ENCODE data around the gene LRBA. TPM values are rescaled to one million over a fixed set of nuclear protein-coding genes. Genes with fewer than 3 reads are reported as not detected.
"Not testable (repeated sequence)": the region's sequence is repeated elsewhere in the genome, so short reads cannot be mapped to it uniquely, and the experiment has no call there.

Gene LRBA
- total and polyA plus RNA-seq, 2 donors = 11.6 to 92.0 TPM

DNA sequence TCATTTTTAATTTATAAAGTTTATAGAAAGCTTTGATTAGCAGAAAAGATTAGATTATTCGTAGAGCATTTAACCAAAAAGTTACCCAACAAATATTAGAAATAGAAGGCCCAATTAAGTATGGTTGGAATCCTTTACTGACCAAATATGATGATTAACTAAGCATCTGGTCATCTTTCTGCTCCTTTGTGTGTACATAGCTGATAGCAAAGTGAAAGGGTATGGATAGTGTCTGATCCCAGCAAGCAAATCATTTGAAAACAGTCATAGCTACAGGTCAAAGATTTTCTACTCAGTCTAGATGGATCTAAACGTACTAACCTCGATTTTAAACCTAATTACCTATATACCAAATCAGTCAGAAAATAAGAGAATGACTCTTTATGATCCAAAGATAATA is 440.4 kb downstream of the LRBA start:
- no peak for DNase-seq (ENCODE audit: extremely low spot score)
- Histone ChIP-seq H3K27ac (ENCODE audit: low read depth) (no peak overlapping the region), H3K4me1 (ENCODE audit: insufficient read depth) (peaks cover 2% of the 10 kb centered on the region), H3K4me3 (ENCODE audit: low read depth, low read length) (no peak overlapping the region), H3K36me3 (ENCODE audit: insufficient read depth) (no peaks in the 10 kb centered on the region)
- WGBS = 91% methylated on average over 3 of the region's 3 CpGs

- Histone ChIP-seq H3K4me3 (ENCODE audit: low read depth, low read length) (no peak overlapping the region), H3K4me1 (ENCODE audit: insufficient read depth) (no peaks in the 10 kb centered on the region), H3K27ac (ENCODE audit: low read depth) (no peak overlapping the region), H3K36me3 (ENCODE audit: insufficient read depth) (no peaks in the 10 kb centered on the region)
- 89% methylated on average over 1 of the region's 1 CpG for WGBS
- no peak for DNase-seq (ENCODE audit: extremely low spot score)
Measured at GRCh38 chr4:150573534-150573933, 441.6 kb downstream of the LRBA start.

GRCh38 chr4:150572704-150573504 is 442.2 kb downstream of the LRBA start:
- Histone ChIP-seq H3K36me3 (ENCODE audit: insufficient read depth) (no peaks in the 10 kb centered on the region), H3K27ac (ENCODE audit: low read depth) (no peak overlapping the region), H3K4me1 (ENCODE audit: insufficient read depth) (no peaks in the 10 kb centered on the region), H3K4me3 (ENCODE audit: low read depth, low read length) (no peak overlapping the region)
- 81% methylated on average over 5 of the region's 5 CpGs for WGBS
- DNase-seq (ENCODE audit: extremely low spot score) = no peak

GRCh38 chr4:150570862-150571261 is 444.2 kb downstream of the LRBA start:
- DNase-seq (ENCODE audit: extremely low spot score) = no peak
- no peak overlapping the region for H3K27ac ChIP-seq (ENCODE audit: low read depth)
- H3K36me3 ChIP-seq (ENCODE audit: insufficient read depth) = no peaks in the 10 kb centered on the region
- WGBS = 69% methylated on average over 1 of the region's 1 CpG
- no peak overlapping the region for H3K4me3 ChIP-seq (ENCODE audit: low read depth, low read length)
- no peaks in the 10 kb centered on the region for H3K4me1 ChIP-seq (ENCODE audit: insufficient read depth)

- 92% methylated on average over 4 of the region's 4 CpGs for WGBS
- H3K36me3 ChIP-seq (ENCODE audit: insufficient read depth) = no peaks in the 10 kb centered on the region
- no peak overlapping the region for H3K27ac ChIP-seq (ENCODE audit: low read depth)
- H3K4me3 ChIP-seq (ENCODE audit: low read depth, low read length) = no peak overlapping the region
- DNase-seq (ENCODE audit: extremely low spot score) = no peak
- H3K4me1 ChIP-seq (ENCODE audit: insufficient read depth) = no peaks in the 10 kb centered on the region
Measured at GRCh38 chr4:150569998-150570535, 445.0 kb downstream of the LRBA start.

- Histone ChIP-seq H3K27ac (ENCODE audit: low read depth) (no peak overlapping the region), H3K36me3 (ENCODE audit: insufficient read depth) (no peaks in the 10 kb centered on the region), H3K4me3 (ENCODE audit: low read depth, low read length) (no peak overlapping the region), H3K4me1 (ENCODE audit: insufficient read depth) (no peaks in the 10 kb centered on the region)
- WGBS = 86% methylated on average over 5 of the region's 5 CpGs
- DNase-seq (ENCODE audit: extremely low spot score) = no peak
Measured at GRCh38 chr4:150569384-150569987, 445.6 kb downstream of the LRBA start.

DNA sequence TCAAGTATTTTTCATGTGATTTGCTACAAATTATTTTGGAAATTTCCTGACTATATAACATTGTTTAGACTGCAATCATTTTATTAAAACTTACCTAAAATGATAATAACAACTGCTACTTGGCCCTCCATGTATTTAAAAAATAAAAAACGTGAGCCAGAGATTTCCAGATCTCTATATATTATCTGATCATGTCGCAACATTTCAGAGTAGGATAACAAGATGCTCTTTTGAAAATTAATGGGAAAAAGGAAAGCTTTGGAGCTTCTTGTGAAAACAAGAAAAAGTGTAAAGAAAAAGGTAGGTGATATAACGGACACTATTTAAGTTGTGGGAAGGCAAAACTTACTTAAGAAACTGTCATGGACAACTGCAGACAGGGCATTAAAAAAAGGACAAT is 448.0 kb downstream of the LRBA start:
- Histone ChIP-seq H3K4me3 (ENCODE audit: low read depth, low read length) (no peak overlapping the region), H3K4me1 (ENCODE audit: insufficient read depth) (no peaks in the 10 kb centered on the region), H3K27ac (ENCODE audit: low read depth) (no peak overlapping the region), H3K36me3 (ENCODE audit: insufficient read depth) (no peaks in the 10 kb centered on the region)
- DNase-seq (ENCODE audit: extremely low spot score) = no peak
- WGBS = 85% methylated on average over 3 of the region's 3 CpGs

- not testable (repeated sequence) for H3K36me3 ChIP-seq (ENCODE audit: insufficient read depth); H3K4me3 ChIP-seq (ENCODE audit: low read depth, low read length); H3K4me1 ChIP-seq (ENCODE audit: insufficient read depth); DNase-seq (ENCODE audit: extremely low spot score); H3K27ac ChIP-seq (ENCODE audit: low read depth)
- WGBS = 96% methylated on average over 2 of the region's 2 CpGs
Measured at GRCh38 chr4:150564967-150565366, 450.1 kb downstream of the LRBA start.

DNA sequence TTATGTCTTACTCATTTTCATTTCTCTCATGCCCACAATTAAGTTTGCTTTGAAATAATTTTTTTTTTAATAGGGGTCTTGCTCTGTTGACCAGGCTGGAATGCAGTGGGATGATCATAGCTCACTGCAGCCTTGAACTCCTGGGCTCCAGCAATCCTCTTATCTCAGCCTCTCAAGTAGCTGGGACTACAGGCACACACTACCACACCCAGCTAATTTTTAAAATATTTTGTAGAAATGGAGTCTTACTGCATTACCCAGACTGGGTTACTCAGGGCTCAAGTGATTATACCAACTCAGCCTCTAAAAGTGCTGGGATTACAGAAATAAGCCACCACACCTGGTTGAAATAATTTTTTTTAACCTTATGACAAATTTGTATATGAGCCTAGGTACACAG is 452.3 kb downstream of the LRBA start:
- DNase-seq (ENCODE audit: extremely low spot score) = no peak
- Histone ChIP-seq H3K36me3 (ENCODE audit: insufficient read depth) (no peaks in the 10 kb centered on the region), H3K27ac (ENCODE audit: low read depth) (no peak overlapping the region), H3K4me1 (ENCODE audit: insufficient read depth) (no peaks in the 10 kb centered on the region), H3K4me3 (ENCODE audit: low read depth, low read length) (no peak overlapping the region)

- WGBS = 98% methylated on average over 2 of the region's 2 CpGs
- no peaks in the 10 kb centered on the region for H3K36me3 ChIP-seq (ENCODE audit: insufficient read depth)
- no peak for DNase-seq (ENCODE audit: extremely low spot score)
- no peak overlapping the region for H3K4me3 ChIP-seq (ENCODE audit: low read depth, low read length)
- H3K27ac ChIP-seq (ENCODE audit: low read depth) = no peak overlapping the region
- no peaks in the 10 kb centered on the region for H3K4me1 ChIP-seq (ENCODE audit: insufficient read depth)
Measured at GRCh38 chr4:150562250-150562649, 452.8 kb downstream of the LRBA start.

DNA sequence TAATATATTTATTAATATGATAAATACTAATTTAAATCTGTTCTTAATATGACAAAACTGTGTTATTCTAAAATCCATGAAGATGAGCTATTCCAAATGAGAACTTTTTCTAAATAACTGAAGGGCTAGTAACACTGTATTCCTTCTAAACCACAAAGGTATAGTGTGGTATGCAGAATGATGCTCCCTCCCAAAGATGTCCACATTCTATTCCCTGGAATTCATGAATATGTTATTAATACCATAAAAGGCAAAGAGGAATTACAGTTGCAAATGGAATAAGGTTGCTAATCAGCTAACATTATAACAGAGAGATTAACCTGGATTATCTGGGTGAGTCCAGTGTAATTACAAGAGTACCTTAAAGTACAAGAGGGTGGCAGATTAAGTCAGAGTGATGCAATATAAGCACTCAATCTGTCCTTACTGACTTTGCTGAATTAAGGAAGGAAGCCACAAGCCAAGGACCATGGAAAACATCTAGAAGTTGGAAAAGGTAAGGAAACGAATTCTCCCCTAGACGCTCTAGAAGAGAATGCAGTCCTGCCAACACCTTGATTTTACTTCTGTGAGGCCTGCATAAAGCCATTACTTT is 453.8 kb downstream of the LRBA start:
- 96% methylated on average over 2 of the region's 2 CpGs for WGBS

GRCh38 chr4:150557811-150558210 is 457.3 kb downstream of the LRBA start:
- H3K27ac ChIP-seq (ENCODE audit: low read depth); H3K4me3 ChIP-seq (ENCODE audit: low read depth, low read length); H3K36me3 ChIP-seq (ENCODE audit: insufficient read depth); H3K4me1 ChIP-seq (ENCODE audit: insufficient read depth); DNase-seq (ENCODE audit: extremely low spot score): not testable (repeated sequence)
- 96% methylated on average over 3 of the region's 3 CpGs for WGBS

More for the DNA sequence above, 453.8 kb downstream of the LRBA start:
- H3K4me3 ChIP-seq (ENCODE audit: low read depth, low read length) = no peak overlapping the region
- no peak overlapping the region for H3K27ac ChIP-seq (ENCODE audit: low read depth)
- no peaks in the 10 kb centered on the region for H3K36me3 ChIP-seq (ENCODE audit: insufficient read depth)
- no peaks in the 10 kb centered on the region for H3K4me1 ChIP-seq (ENCODE audit: insufficient read depth)
- DNase-seq (ENCODE audit: extremely low spot score) = no peak

DNA sequence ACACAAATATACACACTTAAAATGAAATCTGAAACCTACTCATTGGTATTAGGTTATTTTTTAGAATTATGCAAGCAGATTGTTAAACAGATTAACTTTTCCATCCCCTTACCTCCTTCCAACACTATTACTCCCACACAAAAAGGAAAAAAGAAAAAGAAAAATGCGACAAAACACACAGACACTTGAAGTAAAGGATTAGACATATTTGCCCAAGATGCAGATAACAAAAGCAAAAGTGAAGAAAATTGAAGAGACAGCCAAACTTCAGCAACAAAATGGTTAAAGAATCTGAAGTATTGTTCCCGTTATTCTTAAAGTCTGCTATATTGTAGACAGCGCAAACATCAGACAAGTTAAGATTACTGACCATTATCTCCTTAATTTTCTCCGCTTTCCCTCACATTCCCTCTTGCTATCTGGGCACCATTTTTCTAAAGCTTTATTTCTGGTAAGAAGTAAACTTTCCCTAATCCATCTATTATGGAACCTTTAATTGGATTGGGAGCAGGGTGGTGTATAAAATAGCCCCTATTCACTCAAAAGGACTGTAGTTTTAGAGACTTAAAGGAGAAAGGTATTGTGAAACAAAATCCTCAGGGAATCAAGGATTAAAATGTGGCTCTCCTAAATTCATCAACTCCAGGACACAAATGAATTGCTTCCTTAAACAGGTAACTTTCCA is 467.8 kb downstream of the LRBA start:
- Histone ChIP-seq H3K4me1 (ENCODE audit: insufficient read depth) (no peaks in the 10 kb centered on the region), H3K27ac (ENCODE audit: low read depth) (no peak overlapping the region), H3K36me3 (ENCODE audit: insufficient read depth) (no peaks in the 10 kb centered on the region), H3K4me3 (ENCODE audit: low read depth, low read length) (no peak overlapping the region)
- WGBS = 78% methylated on average over 4 of the region's 4 CpGs
- DNase-seq (ENCODE audit: extremely low spot score) = no peak

Data from urinary bladder (tissue), 4 donors.